Right lobe of liver (tissue), 6 donors: Measurements from ENCODE around the gene HTR4. TPM values are rescaled to one million over a fixed set of nuclear protein-coding genes. Genes with fewer than 3 reads are reported as not detected.

Experiments
- ATAC-seq, 4 donors: fragments of 200-7000 bp; cut with Tn5 transposase; one replicate each; pipeline ENCODE4 v1.9.1; 2020; ENCODE audit warnings: mild to moderate bottlenecking in 4 of 4, moderate library complexity in 4 of 4
- DNase-seq, 3 donors: peaks; one replicate each; pipeline ENCODE4 v3.0.0-alpha.2; 2020
- H3K27ac ChIP-seq, 3 donors: fragments of 200-600 bp; one replicate each; pipeline ENCODE4 v1.8.0; 2022
- H3K27me3 ChIP-seq, 2 donors: fragments of 200-600 bp; one replicate each; pipeline ENCODE4 v1.8.0; 2022
- H3K36me3 ChIP-seq, 4 donors: fragments of 200-600 bp; sonication (generic) in 1 of 4; one replicate each; pipeline versions ENCODE4 v1.5.1 to v1.8.0; 2017 to 2022; ENCODE audit warnings: control low read depth in 1 of 4
- H3K4me1 ChIP-seq, 4 donors: fragments of 200-600 bp; sonication (generic) in 1 of 4; one replicate each; pipeline versions ENCODE4 v1.5.1 to v1.8.0; 2017 to 2022; ENCODE audit warnings: control low read depth in 1 of 4
- H3K4me3 ChIP-seq, 3 donors: fragments of 200-600 bp; one replicate each; pipeline ENCODE4 v1.8.0; 2022
- H3K9me3 ChIP-seq, 4 donors: fragments of 200-600 bp; sonication (generic) in 1 of 4; one replicate each; pipeline versions ENCODE4 v1.5.1 to v1.8.0; 2017 to 2022; ENCODE audit warnings: control low read depth in 1 of 4
- CTCF ChIP-seq, 4 donors: fragments of 200-600 bp in 3 of 4; fragments of 450-650 bp in 1 of 4; IDR thresholded peaks; one replicate each; pipeline versions ENCODE4 v1.5.1 to v1.8.0; 2016 to 2022; ENCODE audit warnings: antibody characterized with exemption in 4 of 4, mild to moderate bottlenecking in 2 of 4
- POLR2A ChIP-seq: fragments of 450-650 bp; IDR thresholded peaks from one replicate; pipeline ENCODE4 v1.6.1; 2017; ENCODE audit warnings: antibody characterized with exemption, mild to moderate bottlenecking
- WGBS: methylation state at CpG from one replicate; pipeline ENCODE4 v1.1.6; 2018; ENCODE audit warnings: low coverage, low lambda C conversion rate; ENCODE audit not compliant: insufficient coverage; ENCODE audit errors: missing lambda C conversion rate; 5-methylcytosine and 5-hydroxymethylcytosine counted together
- intact Hi-C, 2 donors: fragments of 100-400 bp; cut with DNase I; formaldehyde crosslinking; loops; one replicate each; pipeline versions ENCODE4 v1.11.2 to v1.14.1; 2022
- total RNA-seq, 6 experiments: library from RNA; depleted of rRNA in 2 of 6; stranded (reverse); fragments of >200 nt in 2 of 6; fragmentation: NEBNext Ultra II Directional in 3 of 6; extraction: Animal tissue kit (Norgen Biotek cat#: 25700) in 3 of 6; gene quantifications; one replicate each; pipeline versions ENCODE4 v1.1.0 to v1.2.4, GENCODE V29; 2016 to 2023
- donor health status: DM: no; HTN: yes; CAD: no.
- donor health status: DM: no; HTN: no; CAD: no.
- donor health status: DM: no; HTN: no; CAD: no.
- donor health status: DM: no; HTN: yes; CAD: no.
- donor health status: DM: no; HTN: yes; CAD: no.

The HTR4 gene
- total RNA-seq, 6 experiments from 2014 or later = 0.12 to 0.23 (median 0.13) TPM; not detected in 3

- Histone ChIP-seq H3K27me3 (no peaks in the 10 kb centered on the region), H3K4me3 (no peak overlapping the region), H3K36me3 (no peaks in the 10 kb centered on the region), H3K27ac (no peak overlapping the region), H3K4me1 (no peaks in the 10 kb centered on the region), H3K9me3 (no peaks in the 10 kb centered on the region)
- WGBS = 55% methylated on average over 4 of the region's 4 CpGs
- TF ChIP-seq POLR2A (no peak), CTCF (IDR thresholded peaks at IDR 0.05) (no peak)
- ATAC-seq = no peak
- intact Hi-C loops = no loop called here
- DNase-seq = no peak
Observed at GRCh38 chr5:148666353-148666752, 12.0 kb upstream of the HTR4 start.

GRCh38 chr5:148665431-148665830 is 11.1 kb upstream of the HTR4 start:
- H3K27ac ChIP-seq = no peak overlapping the region
- 78% methylated on average over 7 of the region's 7 CpGs for WGBS
- TF ChIP-seq CTCF (IDR thresholded peaks at IDR 0.05) (no peak), POLR2A (no peak)
- no peaks in the 10 kb centered on the region for H3K4me1 ChIP-seq
- intact Hi-C loops = no loop called here
- ATAC-seq = no peak
- H3K9me3 ChIP-seq = no peaks in the 10 kb centered on the region
- DNase-seq = no peak
- H3K36me3 ChIP-seq = no peaks in the 10 kb centered on the region
- no peak overlapping the region for H3K4me3 ChIP-seq
- H3K27me3 ChIP-seq = no peaks in the 10 kb centered on the region

GRCh38 chr5:148663509-148663908 is 9.2 kb upstream of the HTR4 start:
- no peaks in the 10 kb centered on the region for H3K27me3 ChIP-seq
- no peaks in the 10 kb centered on the region for H3K4me1 ChIP-seq
- H3K27ac ChIP-seq = no peak overlapping the region
- ATAC-seq (no peak), DNase-seq (no peak)
- H3K9me3 ChIP-seq = no peaks in the 10 kb centered on the region
- no peaks in the 10 kb centered on the region for H3K36me3 ChIP-seq
- TF ChIP-seq CTCF (IDR thresholded peaks at IDR 0.05) (no peak), POLR2A (no peak)
- no peak overlapping the region for H3K4me3 ChIP-seq
- intact Hi-C loops = no loop called here
- WGBS = 53% methylated on average over 2 of the region's 2 CpGs

- ATAC-seq (peak in 1 of 4 donors; percentile 55), DNase-seq (no peak)
- Histone ChIP-seq H3K4me3 (no peak overlapping the region), H3K9me3 (no peaks in the 10 kb centered on the region), H3K27ac (no peak overlapping the region), H3K36me3 (no peaks in the 10 kb centered on the region), H3K27me3 (no peaks in the 10 kb centered on the region), H3K4me1 (no peaks in the 10 kb centered on the region)
- no peak for TF ChIP-seq POLR2A
- TF ChIP-seq CTCF (IDR thresholded peaks at IDR 0.05) = no peak
- 4% methylated on average over 4 of the region's 5 CpGs for WGBS
- intact Hi-C loops = no loop called here
Observed at GRCh38 chr5:148660346-148660660, 6.0 kb upstream of the HTR4 start.

GRCh38 chr5:148659641-148660345 is 5.5 kb upstream of the HTR4 start:
- intact Hi-C loops = no loop called here
- WGBS = 67% methylated on average over 2 of the region's 2 CpGs
- ATAC-seq (peak in 1 of 4 donors; percentile 54), DNase-seq (no peak)
- H3K4me3 ChIP-seq = no peak overlapping the region
- H3K27me3 ChIP-seq = no peaks in the 10 kb centered on the region
- H3K27ac ChIP-seq = no peak overlapping the region
- no peaks in the 10 kb centered on the region for H3K9me3 ChIP-seq
- H3K36me3 ChIP-seq = no peaks in the 10 kb centered on the region
- no peaks in the 10 kb centered on the region for H3K4me1 ChIP-seq
- TF ChIP-seq CTCF (IDR thresholded peaks at IDR 0.05) (no peak), POLR2A (no peak)
